ENCODE results near the gene RPA3.

Gene RPA3

DNA sequence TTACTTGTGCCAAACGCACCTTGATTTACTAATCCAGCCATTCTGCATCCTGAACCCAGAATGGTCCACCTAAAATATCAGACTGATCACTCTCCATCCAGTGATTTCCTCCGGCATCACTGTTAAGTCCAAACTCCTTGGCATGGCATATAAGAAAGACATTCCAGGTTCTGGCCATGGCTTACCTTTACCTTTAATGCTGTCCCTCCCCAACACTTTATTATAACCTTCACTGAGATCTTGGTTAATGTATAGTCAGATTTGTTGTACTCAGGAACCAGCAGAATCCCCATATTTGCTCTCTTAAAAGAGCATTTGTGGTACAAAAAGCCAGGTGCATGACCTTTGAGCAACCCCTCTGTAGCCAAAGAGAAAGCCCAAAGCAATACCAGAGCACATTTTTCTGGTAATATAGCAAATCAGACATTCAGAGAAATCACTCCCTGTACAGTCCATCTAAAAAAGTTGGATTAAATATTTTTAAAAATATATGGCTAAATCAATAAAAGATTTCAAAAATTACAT is 67.7 kb downstream of the RPA3 start:
- DNase-seq = no peak

DNA sequence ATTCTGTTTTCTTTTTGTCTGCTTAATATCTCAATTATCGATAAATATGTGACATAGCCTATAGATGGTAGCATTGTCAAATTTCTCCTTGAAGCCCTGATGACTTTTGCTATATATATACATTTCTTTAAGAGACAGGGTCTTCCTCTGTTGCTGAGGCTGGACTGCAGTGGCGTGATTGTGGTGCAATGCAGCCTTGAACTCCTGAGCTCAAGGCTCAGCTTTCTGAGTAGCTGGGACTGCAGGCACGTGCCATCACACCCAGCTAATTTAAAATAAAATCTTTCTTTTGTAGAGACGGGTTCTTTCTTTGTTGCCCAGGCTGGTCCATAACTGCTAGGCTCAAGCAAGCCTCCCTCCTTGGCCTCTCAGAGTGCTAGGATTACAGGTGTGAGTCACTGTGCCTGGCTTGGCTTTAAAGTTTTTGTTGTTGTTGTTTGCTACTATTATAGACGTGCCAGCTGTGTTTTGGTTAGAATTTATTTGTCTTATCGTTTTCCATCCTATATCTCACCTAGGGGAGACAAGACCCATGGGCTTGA is 70.8 kb downstream of the RPA3 start:
- no peak for DNase-seq

DNA sequence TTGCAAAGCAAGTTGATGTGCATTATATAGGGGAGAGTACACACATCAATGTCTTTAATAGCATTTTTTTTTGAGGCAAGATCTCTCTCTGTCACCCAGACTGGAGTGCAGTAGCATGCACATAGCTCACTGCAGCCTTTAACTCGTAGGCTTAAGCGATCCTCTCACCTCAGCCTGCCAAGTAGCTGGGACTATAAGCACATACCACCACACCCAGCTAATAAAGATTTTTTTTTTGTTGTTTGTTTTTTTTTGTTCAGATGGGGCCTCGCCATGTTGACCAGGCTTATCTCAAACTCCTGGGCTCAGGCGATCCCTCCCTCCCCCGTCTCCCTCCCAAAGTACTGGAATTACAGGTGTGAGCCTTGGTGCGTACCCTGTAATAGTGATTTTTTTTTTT is 76.3 kb downstream of the RPA3 start:
- no peak for DNase-seq

DNA sequence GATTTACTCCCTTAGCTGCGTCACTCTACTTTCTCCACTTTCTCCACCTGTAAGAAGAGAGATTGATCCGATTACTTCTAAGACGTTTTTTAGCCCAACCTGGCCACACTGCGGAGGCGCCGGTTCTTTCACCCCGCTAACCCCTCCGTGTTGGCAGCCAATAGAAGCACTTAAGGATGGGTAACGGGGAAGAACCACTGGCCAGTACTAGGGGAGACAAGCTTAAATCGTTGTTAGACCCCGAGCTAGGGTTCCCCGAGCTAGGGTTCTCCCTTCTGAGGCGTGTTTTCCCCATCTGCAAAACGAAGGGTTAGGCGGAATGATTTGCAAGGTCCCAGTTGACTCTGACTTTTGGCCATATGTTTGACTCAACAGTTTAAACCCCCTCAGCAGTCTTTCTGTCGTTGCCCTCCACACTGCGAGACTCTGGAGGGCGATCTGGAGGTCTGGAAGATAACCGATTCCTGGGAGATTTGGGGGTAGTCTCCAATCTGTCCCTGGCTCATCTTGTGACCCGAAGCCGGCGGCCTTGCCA is 77.2 kb downstream of the RPA3 start:
- no peak for DNase-seq

DNA sequence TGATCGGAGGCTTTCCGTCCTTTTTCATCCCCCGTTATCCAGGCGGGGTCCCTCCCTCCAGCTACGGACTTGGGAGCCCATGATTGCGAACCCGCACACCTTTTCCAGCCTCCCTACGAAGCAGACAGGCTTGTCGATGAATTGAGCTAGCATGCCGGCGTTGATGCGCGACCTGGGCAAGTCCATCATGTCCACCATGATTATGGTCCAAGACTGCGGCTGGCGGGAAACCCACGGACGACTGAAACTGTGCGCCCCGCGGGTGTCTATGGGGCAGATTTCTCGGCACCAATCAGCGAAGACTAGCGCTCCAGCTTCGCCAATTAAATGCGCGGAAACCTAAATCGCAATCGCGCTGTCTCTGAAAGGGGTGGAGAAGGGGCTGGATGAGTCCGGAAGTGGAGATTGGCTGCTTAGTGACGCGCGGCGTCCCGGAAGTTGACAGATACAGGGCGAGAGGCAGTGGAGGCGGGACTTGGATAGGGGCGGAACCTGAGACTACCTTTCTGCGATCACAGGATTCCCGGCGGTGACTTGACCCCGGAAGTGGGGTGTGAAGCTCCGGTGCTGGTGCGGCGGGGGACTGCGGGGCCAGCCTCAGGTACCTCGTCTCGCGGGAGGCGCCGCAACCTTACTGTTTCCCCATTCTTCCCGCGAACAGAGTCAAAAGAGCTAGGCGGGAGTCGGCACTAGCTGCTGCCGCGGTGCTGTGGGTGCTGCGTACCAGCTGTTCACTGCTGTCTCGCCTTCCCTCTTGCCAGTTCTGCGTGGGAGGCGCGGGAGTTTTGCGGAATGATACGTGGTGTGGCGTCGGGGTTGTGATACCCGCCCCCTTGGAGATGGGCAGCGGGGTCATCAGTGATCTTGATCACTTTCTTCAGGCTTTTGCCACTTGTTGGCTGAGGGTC is 77.9 kb downstream of the RPA3 start, which contains the start of gene UMAD1:
TSS of gene UMAD1 (plus strand) at position 532 of the 908 bp plus-strand sequence. CDS start 32,620 bp downstream, outside the sequence.
- peak; percentile 55 for DNase-seq

DNA sequence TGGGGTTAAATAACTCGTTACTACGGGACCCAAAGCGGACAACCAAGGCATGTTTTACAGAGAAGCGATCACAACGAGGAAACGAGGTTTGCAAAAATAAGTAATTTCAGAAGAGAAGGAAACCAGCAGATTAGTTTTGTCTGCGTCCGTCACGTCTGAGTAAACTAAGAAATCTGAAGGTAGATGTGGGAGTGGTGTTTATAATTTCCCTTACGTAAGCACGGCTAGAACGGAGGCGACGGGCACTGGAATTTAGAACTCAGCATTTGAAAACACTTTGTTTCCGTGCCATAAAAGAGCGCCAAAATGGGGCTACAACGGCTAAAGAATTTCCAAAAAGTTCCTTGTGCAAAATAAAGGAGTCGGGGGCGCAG is 78.6 kb downstream of the RPA3 start:
- no peak for DNase-seq

DNA sequence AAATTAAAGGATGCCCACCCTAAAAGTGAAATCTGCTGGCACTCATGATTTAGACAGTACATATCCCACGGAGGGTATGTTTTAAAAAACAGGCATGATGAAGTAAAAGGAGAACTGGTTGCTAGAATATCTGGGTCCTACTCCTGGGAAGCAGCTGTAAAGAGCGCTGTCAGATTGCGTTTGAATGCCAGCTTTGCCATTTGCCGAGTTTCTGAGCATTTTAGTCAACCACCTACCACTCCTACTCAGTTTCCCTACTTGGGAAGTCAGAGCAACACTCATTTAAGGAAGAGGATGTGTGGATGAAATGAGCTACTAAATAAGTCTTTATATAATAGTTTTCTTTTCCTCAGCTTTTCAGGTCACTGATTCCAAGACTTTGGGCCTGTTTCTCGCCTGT is 79.0 kb downstream of the RPA3 start:
- DNase-seq = no peak

DNA sequence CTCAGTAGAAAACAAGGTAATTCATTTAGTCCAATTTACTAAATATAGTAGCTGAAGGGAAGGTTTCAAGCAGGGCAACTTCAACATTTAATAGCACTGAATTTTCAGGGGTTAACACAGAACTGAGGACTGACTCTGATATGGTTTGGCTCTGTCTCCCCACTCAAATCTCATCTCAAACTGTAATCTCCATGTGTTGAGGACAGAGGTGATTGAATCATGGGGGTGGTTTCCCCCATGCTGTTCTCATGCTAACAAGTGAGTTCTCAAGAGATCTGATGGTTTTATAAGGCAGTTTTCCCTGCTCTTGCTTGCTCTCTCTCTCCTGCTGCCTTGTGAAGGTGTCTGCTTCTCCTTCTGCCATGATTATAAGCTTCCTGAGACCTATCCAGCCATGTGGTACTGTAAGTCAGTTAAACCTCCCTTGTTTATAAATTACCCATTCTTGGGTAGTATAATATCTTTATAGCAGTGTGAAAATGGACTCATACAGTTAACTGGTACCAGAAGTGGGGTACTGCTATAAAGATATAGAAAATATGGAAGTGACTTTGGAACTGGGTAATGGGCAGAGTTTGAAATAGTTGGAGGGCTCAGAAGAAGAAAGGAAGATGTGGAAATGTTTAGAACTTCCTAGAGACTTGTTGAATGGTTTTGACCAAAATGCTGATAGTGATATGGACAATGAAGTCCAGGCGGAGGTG is 87.6 kb downstream of the RPA3 start:
- DNase-seq = no peak

DNA sequence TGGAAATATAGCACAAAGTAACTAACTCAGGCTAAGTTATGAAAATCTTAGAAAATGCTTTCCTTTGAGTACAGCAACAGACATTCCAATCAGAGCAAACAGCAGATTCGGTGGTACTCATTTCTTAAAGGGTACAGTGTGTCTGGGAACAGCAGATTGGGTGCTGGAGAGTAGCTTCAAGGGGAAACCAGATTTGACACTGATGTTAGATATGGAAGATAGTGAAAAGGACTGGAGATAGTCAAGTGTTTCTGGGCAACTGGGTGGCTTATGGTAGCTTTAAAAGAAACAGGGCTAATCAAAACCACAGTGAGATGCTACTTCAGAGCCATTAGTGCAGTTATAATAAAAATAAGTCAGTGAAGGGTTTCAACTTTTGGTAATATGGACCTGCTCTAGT is 89.9 kb downstream of the RPA3 start:
- no peak for DNase-seq

DNA sequence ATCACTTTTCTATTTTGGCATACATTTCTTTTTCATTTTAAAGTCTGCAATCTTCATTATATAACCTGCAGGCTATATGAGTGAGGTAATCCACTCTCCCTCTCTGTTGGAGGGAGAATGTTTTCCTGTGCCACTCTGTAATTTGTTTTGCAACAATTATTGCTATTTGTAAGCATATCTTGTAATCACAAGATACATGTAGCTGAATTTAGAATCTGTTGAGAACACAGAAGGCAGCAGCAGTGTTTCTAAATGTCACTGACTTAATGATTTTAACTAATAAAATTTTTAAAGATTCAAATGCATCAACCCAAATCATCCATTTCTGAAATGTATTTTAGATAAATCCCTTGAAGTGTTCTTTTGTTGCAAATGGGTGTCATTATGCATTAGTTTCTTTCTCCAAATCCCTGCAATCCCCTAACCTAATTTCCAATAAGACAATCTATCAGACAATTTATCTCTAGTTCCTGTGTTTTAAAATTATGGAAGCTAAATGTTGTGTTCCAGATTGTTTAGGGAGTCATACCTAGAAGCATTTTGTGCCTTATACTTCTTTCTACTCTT is 97.7 kb downstream of the RPA3 start:
- DNase-seq = no peak

DNA sequence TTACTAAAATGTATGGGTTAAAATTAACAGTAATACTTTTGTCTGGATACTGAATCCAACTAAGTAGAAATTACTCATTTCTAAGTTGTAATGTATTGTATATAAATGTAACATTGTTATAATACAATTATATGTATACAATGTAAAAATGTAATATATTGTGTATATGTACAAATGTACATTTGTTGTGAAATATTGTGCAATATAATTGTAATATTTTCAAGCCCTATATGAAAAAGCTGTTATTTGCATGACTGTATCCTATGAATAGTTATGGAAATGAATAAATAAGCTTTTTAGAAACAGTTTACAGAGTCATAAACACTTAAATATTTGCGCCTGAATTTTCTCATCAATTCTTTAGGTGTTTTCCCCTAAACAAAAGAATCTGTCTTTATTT is 98.2 kb downstream of the RPA3 start:
- DNase-seq = no peak

DNA sequence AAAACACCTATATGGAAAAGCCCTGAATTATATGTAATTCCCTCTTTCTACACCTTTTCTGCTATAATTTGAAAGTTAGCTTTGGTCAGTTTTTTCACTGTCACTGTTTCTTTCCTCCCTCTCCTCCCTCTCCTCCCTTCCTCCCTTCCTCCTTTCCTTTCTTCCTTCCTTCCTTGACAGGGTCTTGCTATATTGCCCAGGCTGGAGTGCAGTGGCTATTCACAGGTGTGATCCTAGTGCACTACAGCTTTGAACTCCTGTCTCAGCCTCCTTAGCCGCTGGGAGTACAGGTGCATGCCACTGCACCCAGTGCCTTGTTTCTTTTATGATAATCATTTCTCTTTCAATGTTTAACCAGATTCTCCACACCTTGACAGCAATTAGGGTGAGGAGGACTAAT is 100.0 kb downstream of the RPA3 start:
- DNase-seq = no peak

DNA sequence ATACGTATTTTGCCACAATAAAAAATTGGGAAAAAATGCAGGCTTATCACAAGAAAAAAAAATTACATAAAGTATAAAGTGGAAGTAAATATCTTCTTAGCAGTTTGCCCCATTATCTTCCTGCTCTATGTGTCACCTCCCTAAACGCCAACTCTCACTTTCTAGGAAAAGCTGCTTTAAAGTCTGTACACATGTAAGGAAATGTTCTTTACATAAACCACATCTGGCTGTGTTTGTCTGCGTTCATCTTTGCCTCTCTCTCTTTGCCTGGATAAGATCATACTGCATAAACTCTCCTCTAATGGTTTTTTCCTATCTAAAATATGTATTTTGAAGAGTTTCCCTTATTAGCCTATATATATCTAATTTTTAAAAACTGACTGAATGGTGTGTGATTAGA is 100.9 kb downstream of the RPA3 start:
- no peak for DNase-seq

DNA sequence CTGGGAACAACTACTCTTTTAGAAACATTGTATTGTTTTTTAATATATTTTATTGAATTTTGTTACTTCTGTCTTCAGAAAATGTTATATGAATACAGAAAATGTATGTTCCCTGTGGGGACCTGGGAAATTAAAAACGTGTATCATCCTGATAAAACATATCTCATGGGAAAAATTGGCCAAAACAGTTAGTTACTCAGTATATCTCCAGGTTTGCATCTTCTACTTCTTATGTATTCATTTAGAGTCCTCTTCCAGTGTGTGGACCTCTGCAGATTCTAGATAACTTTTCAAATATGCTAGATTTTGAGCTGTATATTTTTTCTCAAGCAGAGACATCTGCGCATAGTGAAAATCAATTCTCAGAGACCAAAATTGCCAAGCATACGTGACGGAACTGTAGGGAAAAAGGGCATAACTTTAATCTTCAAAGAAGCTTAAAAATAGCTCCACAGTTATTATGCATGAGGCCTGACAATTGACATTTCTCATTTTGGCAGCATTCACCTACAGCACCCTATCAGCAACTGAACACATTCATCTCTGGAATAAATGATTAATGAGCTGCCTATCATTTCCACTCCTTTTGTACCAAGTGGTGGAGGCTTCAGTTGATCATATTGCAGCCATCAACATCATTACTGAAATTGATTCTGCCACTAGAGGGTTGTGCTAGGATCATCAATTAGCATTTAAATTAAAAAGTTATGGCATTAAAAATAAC is 104.2 kb downstream of the RPA3 start:
- DNase-seq = no peak

DNA sequence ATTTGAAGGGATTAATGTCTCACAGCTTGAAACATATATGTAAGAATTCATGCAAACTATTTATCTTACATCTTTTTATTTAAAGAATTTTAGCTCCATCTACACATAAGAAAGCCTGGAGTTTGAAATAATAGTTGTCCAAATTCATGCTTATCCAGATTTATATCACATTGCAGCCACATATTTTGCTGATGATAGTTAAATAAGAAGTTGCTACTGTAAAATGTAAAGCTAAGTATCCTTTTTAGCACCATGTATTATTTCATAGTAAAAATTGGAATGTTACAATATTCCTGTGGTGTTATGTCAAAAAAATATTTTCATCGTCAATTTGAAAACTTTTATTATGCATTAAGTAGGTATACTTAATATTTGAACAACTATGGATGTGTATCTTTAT is 105.2 kb downstream of the RPA3 start:
- DNase-seq = no peak

DNA sequence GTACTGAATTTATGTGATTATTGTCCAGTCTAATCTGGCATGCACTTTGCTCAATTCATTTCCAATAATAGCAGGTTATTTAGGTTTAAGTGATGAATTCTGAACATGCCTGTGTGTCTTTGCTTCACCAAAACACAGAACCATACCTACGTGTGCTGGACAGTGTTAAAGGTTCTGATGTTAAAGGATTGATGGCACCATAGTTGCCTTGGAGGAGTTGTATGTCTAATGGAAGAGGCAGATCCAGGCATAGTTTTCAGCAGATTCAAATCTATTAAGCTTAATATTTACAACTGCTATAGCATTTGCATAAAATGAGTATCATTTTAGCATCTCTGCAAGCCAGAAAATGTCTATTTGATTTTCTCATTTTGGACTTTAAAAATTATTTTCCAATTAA is 105.9 kb downstream of the RPA3 start:
- no peak for DNase-seq

DNA sequence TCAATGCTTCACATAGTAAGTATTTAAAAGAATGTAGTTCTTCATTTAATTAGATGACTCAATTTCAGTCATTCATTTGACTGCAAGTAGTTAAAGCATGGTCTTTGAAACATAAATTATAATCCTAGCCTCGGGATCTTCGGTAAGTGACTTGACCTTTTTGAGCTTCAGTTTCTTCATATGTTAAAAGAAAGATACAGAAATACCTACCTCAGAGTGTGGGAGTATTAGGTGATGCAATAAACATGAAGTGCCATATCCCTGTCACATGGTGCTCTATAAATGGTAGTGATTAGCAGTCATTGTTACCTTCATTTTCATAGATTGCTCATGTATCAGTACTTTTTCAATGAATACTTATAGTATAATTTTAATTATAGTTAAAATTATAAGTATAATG is 109.1 kb downstream of the RPA3 start:
- DNase-seq = no peak

DNA sequence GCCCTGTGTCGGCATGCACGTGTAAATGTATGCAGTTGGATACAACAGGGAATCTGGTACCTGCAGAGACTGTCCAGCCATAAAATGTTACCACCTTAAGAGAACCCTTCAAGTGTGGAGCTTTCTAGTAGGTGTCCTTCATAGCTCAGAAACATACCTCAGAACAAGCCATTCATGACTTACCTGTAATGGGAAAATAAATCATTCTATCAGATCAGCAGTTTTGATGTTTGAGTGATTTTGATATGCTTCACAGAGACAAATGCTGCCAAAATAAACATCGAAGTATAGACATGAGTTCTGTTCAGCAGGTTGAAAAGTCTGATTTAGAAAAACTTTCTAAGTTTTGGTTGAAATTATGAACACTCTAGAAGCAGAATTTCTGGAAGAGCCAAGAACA is 111.4 kb downstream of the RPA3 start:
- no peak for DNase-seq

DNA sequence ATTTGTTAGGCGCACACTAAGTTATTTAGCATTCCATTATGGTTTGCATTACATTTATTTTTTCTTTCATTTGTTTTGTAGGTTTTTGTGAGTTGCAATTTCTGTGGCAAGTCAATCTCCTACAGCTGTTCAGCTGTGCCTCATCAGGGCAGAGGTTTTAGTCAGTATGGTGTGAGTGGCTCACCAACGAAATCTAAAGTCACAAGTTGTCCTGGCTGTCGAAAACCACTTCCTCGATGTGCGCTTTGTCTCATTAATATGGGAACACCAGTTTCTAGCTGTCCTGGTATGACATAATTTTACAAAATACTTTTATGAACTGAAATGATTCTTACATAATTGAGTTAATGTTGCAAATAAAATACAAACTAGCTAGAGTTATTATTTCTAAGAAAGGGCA is 122.2 kb downstream of the RPA3 start:
- no peak for DNase-seq

DNA sequence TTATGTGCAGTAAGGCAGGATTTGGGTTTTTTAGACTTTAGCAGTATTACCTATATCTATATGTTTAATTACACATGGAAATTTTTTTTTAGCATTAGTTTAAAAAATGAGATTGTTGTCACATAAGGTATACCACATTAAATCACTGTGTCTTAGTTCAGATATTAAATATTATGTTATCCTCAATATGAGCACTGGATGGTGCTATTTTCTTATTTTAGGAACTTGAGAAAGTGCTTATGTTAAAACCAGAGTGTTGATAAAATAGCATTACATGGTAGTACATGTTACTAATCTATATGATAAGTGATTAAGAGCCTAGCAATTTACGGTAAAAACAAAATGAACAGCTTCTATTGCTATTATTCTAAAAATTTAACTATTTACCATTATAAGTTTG is 123.0 kb downstream of the RPA3 start:
- peak; percentile 9 for DNase-seq

Data from 8988T (cell line).